ENCODE results near the gene RAP1GAP. TPM values are rescaled to one million over a fixed set of nuclear protein-coding genes. Genes with fewer than 3 reads are reported as not detected.

The RAP1GAP gene
- total and polyA plus RNA-seq, 4 donors: 8.6 to 23.1 (median 11.3) TPM

- 6% methylated on average over 62 of the region's 62 CpGs for WGBS
These were observed 46.5 kb downstream of the RAP1GAP start for GRCh38 chr1:21622466-21623315.

GRCh38 chr1:21621761-21622436 lies 47.3 kb downstream of the RAP1GAP start:
- H3K9me3 ChIP-seq (ENCODE audit: control insufficient read depth in 4 of 4, low read length in 3 of 4): no peaks in the 10 kb centered on the region
- no peak overlapping the region for H3K27ac ChIP-seq (ENCODE audit: low read depth in 1 of 2, low read length in 2 of 2)
- no peaks in the 10 kb centered on the region for H3K27me3 ChIP-seq (ENCODE audit: control insufficient read depth in 4 of 4, insufficient read depth in 4 of 4, low read length in 3 of 4)
- peaks cover 21 to 49% (median 46%) of the 10 kb centered on the region in 4 donors for H3K4me1 ChIP-seq (ENCODE audit: control insufficient read depth in 4 of 4, insufficient read depth in 4 of 4, low read length in 3 of 4)
- 17% methylated on average over 39 of the region's 39 CpGs for WGBS
- no peak for DNase-seq (ENCODE audit: low spot score)
- TF ChIP-seq JUND (IDR thresholded peaks at IDR 0.05): no peak
- no peak for TF ChIP-seq HNF4A (conservative IDR thresholded peaks at IDR 0.05)
- TF ChIP-seq TAF1 (conservative IDR thresholded peaks at IDR 0.05): no peak
- TF ChIP-seq EGR1 (IDR thresholded peaks at IDR 0.05; ENCODE audit: low read depth in 2 of 2): no peak
- no peak for TF ChIP-seq YY1 (IDR thresholded peaks at IDR 0.05)
- no peak for TF ChIP-seq MAX (IDR thresholded peaks at IDR 0.05)
- no peak for TF ChIP-seq REST (IDR thresholded peaks at IDR 0.05)
- no peak overlapping the region for H3K9ac ChIP-seq (ENCODE audit: low read depth in 1 of 2, low read length in 2 of 2)
- no peaks in the 10 kb centered on the region for H3K36me3 ChIP-seq (ENCODE audit: control insufficient read depth in 4 of 4, insufficient read depth in 3 of 4, low read depth in 1 of 4, low read length in 3 of 4)
- peak overlapping the region; percentile 36 to 66 (median 64) for H3K4me3 ChIP-seq (ENCODE audit: low read depth in 1 of 3, low read length in 3 of 3)

More at GRCh38 chr1:21622466-21623315, 46.5 kb downstream of the RAP1GAP start:
- peak; percentile 75 for DNase-seq (ENCODE audit: low spot score)
- Histone ChIP-seq H3K9ac (ENCODE audit: low read depth in 1 of 2, low read length in 2 of 2) (peak overlapping the region; percentile 6 to 53), H3K36me3 (ENCODE audit: control insufficient read depth in 4 of 4, insufficient read depth in 3 of 4, low read depth in 1 of 4, low read length in 3 of 4) (no peaks in the 10 kb centered on the region), H3K27me3 (ENCODE audit: control insufficient read depth in 4 of 4, insufficient read depth in 4 of 4, low read length in 3 of 4) (no peaks in the 10 kb centered on the region), H3K27ac (ENCODE audit: low read depth in 1 of 2, low read length in 2 of 2) (peak overlapping the region; percentile 78 to 91), H3K4me3 (ENCODE audit: low read depth in 1 of 3, low read length in 3 of 3) (peak overlapping the region in 2 of 3 donors; percentile 0 to 66), H3K9me3 (ENCODE audit: control insufficient read depth in 4 of 4, low read length in 3 of 4) (no peaks in the 10 kb centered on the region), H3K4me1 (ENCODE audit: control insufficient read depth in 4 of 4, insufficient read depth in 4 of 4, low read length in 3 of 4) (peaks cover 21 to 49% (median 46%) of the 10 kb centered on the region in 4 donors)
- TF ChIP-seq SP1 (IDR thresholded peaks at IDR 0.05): no peak
- no peak for TF ChIP-seq ATF3 (IDR thresholded peaks at IDR 0.05)
- no peak for TF ChIP-seq MAX (IDR thresholded peaks at IDR 0.05)
- no peak for TF ChIP-seq RAD21 (IDR thresholded peaks at IDR 0.05)
- TF ChIP-seq HNF4G (IDR thresholded peaks at IDR 0.05): no peak
- no peak for TF ChIP-seq REST (IDR thresholded peaks at IDR 0.05)
- no peak for TF ChIP-seq NR2F2 (IDR thresholded peaks at IDR 0.05)

Data from liver (tissue), 9 donors.